CD14-positive monocyte (primary cell): Measurements from ENCODE around the gene POT1. TPM values are rescaled to one million over a fixed set of nuclear protein-coding genes. Genes with fewer than 3 reads are reported as not detected.

Experiments used
- DNase-seq, 3 donors: peaks; one replicate each; pipeline ENCODE4 v3.0.0-alpha.2; 2011 to 2022
- H2AFZ ChIP-seq: 2 replicates; pipeline ENCODE4 v1.6.0; 2012; ENCODE audit warnings: mild to moderate bottlenecking, low read depth, low read length, inconsistent platforms; ENCODE audit not compliant: insufficient read depth, poor library complexity, severe bottlenecking
- H3K27ac ChIP-seq, 2 donors: 1 replicate in 1 of 2; 2 replicates in 1 of 2; pipeline ENCODE4 v1.5.1; 2012 to 2013; ENCODE audit warnings: low read length in 2 of 2, control low read depth in 1 of 2, inconsistent platforms in 1 of 2, low read depth in 1 of 2, mild to moderate bottlenecking in 1 of 2
- H3K27me3 ChIP-seq, 2 donors: one replicate each; pipeline versions ENCODE4 v1.6.0 to v1.6.1; 2011 to 2013; ENCODE audit warnings: low read length in 2 of 2; ENCODE audit not compliant: control insufficient read depth in 2 of 2, insufficient read depth in 2 of 2
- H3K36me3 ChIP-seq, 2 donors: replicated peaks in 1 of 2; 1 replicate in 1 of 2; 2 replicates in 1 of 2; pipeline versions ENCODE4 v1.5.1 to v1.6.1; 2012 to 2013; ENCODE audit warnings: low read length in 2 of 2, control low read depth in 1 of 2, inconsistent platforms in 1 of 2, mild to moderate bottlenecking in 1 of 2; ENCODE audit not compliant: insufficient read depth in 2 of 2, control insufficient read depth in 1 of 2
- H3K4me1 ChIP-seq, 2 donors: 1 replicate in 1 of 2; 2 replicates in 1 of 2; pipeline versions ENCODE4 v1.5.1 to v1.6.1; 2012 to 2013; ENCODE audit warnings: low read length in 2 of 2, control low read depth in 1 of 2, inconsistent platforms in 1 of 2, mild to moderate bottlenecking in 1 of 2, moderate library complexity in 1 of 2; ENCODE audit not compliant: insufficient read depth in 2 of 2, control insufficient read depth in 1 of 2
- H3K4me2 ChIP-seq: replicated peaks from 2 replicates; pipeline ENCODE3; 2012; ENCODE audit warnings: low read length, moderate library complexity, mild to moderate bottlenecking; ENCODE audit not compliant: poor library complexity, severe bottlenecking; ENCODE audit errors: extremely low read depth
- H3K4me3 ChIP-seq, 3 experiments: fragments of 200-600 bp in 1 of 3; sonication (generic) in 1 of 3; replicated peaks in 1 of 3; 1 replicate in 2 of 3; 2 replicates in 1 of 3; pipeline ENCODE4 v1.5.1; 2011 to 2013; ENCODE audit warnings: low read length in 3 of 3, mild to moderate bottlenecking in 3 of 3, control low read depth in 2 of 3, low read depth in 2 of 3, inconsistent platforms in 1 of 3, moderate library complexity in 1 of 3
- H3K79me2 ChIP-seq: 2 replicates; pipeline ENCODE4 v1.6.0; 2012; ENCODE audit warnings: mild to moderate bottlenecking, control low read depth, inconsistent platforms, low read length, moderate library complexity; ENCODE audit not compliant: insufficient read depth
- H3K9ac ChIP-seq: 2 replicates; pipeline ENCODE4 v1.6.0; 2017; ENCODE audit warnings: low read length, mild to moderate bottlenecking; ENCODE audit not compliant: insufficient read depth, poor library complexity, severe bottlenecking
- H3K9me3 ChIP-seq, 2 donors: replicated peaks in 1 of 2; 1 replicate in 1 of 2; 2 replicates in 1 of 2; pipeline versions ENCODE4 v1.5.1 to v1.6.1; 2012 to 2013; ENCODE audit warnings: low read length in 2 of 2, control low read depth in 1 of 2; ENCODE audit not compliant: control insufficient read depth in 1 of 2, insufficient read depth in 1 of 2
- H4K20me1 ChIP-seq: 2 replicates; pipeline ENCODE4 v1.6.0; 2012; ENCODE audit warnings: mild to moderate bottlenecking, low read length, control low read depth, moderate library complexity; ENCODE audit not compliant: insufficient read depth
- H3K27ac Mint-ChIP-seq, 7 donors: one replicate each; pipeline ENCODE4 v1.8.0; 2020; ENCODE audit warnings: mild to moderate bottlenecking in 7 of 7, mixed read lengths in 7 of 7, moderate library complexity in 6 of 7, inconsistent platforms in 2 of 7
- H3K27me3 Mint-ChIP-seq, 3 donors: one replicate each; pipeline ENCODE4 v1.8.0; 2021 to 2022; ENCODE audit warnings: low read depth in 3 of 3, mild to moderate bottlenecking in 3 of 3, mixed read lengths in 3 of 3, moderate library complexity in 3 of 3, inconsistent platforms in 1 of 3
- H3K36me3 Mint-ChIP-seq, 2 donors: one replicate each; pipeline ENCODE4 v1.8.0; 2020; ENCODE audit warnings: mixed read lengths in 2 of 2, inconsistent platforms in 1 of 2, mild to moderate bottlenecking in 1 of 2
- H3K4me1 Mint-ChIP-seq: one replicate; pipeline ENCODE4 v1.8.0; 2020; ENCODE audit warnings: mild to moderate bottlenecking, mixed read lengths
- H3K4me3 Mint-ChIP-seq, 2 donors: one replicate each; pipeline ENCODE4 v1.8.0; 2020; ENCODE audit warnings: mild to moderate bottlenecking in 2 of 2, mixed read lengths in 2 of 2, moderate library complexity in 1 of 2
- H3K9me3 Mint-ChIP-seq, 7 donors: one replicate each; pipeline ENCODE4 v1.8.0; 2020 to 2022; ENCODE audit warnings: mixed read lengths in 7 of 7, mild to moderate bottlenecking in 6 of 7, moderate library complexity in 6 of 7, inconsistent platforms in 2 of 7
- WGBS: methylation state at CpG from one replicate; pipeline ENCODE4 v1.1.5; 2013; ENCODE audit warnings: missing lambda C conversion rate; ENCODE audit not compliant: insufficient coverage; 5-methylcytosine and 5-hydroxymethylcytosine counted together
- intact Hi-C, 2 donors: fragments of 100-400 bp; cut with micrococcal nuclease; formaldehyde crosslinking; loops; one replicate each; pipeline versions ENCODE4 v1.15.0 to v1.15.1; 2023
- polyA plus RNA-seq, 3 donors: library from polyadenylated mRNA; depleted of rRNA in 1 of 3; unstranded in 2 of 3; stranded (reverse) in 1 of 3; fragments of 300-500 nt in 2 of 3; fragments of >200 nt in 1 of 3; fragmentation: Illumina TruSeq in 2 of 3; gene quantifications; 1 replicate in 2 of 3; 2 replicates in 1 of 3; pipeline ENCODE4 v1.2.3, GENCODE V29; 2012 to 2021
- TF ChIP-seq, protein P1 (sequence below): fragments of 200-600 bp; IDR thresholded peaks from one replicate; pipeline ENCODE4 v1.8.0; 2022; ENCODE audit warnings: antibody characterized with exemption, mild to moderate bottlenecking

Gene POT1
- polyA plus RNA-seq, 3 donors: 6.7 to 12.2 (median 10.4) TPM

DNA sequence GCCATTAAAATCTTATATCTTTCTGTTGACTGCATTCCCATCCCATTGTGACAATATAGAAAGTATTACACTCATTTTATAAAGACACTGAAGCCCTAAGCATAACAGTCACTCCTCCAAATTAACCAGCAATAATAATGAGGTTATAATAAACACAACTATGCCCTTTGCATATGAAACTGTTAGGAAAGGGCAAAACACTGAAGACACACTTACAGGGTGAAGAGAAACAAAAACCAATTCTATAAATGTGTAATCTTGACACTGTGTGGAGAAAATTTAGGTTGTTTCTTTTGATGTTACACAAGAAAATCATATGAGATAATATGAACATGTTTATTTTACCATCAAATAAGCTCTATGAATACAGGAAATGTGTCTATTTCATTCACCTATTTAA is 150.0 kb downstream of the POT1 start:
- H3K4me2 ChIP-seq: no peak overlapping the region
- peaks cover 0 to 10% (median 2%) of the 10 kb centered on the region in 3 donors for H3K27me3 Mint-ChIP-seq
- no peak overlapping the region for H3K9ac ChIP-seq
- no peak overlapping the region for H3K4me3 Mint-ChIP-seq
- no peaks in the 10 kb centered on the region for H3K36me3 Mint-ChIP-seq
- no peak overlapping the region for H3K27ac ChIP-seq
- no peaks in the 10 kb centered on the region for H3K79me2 ChIP-seq
- TF ChIP-seq, protein P1, sequence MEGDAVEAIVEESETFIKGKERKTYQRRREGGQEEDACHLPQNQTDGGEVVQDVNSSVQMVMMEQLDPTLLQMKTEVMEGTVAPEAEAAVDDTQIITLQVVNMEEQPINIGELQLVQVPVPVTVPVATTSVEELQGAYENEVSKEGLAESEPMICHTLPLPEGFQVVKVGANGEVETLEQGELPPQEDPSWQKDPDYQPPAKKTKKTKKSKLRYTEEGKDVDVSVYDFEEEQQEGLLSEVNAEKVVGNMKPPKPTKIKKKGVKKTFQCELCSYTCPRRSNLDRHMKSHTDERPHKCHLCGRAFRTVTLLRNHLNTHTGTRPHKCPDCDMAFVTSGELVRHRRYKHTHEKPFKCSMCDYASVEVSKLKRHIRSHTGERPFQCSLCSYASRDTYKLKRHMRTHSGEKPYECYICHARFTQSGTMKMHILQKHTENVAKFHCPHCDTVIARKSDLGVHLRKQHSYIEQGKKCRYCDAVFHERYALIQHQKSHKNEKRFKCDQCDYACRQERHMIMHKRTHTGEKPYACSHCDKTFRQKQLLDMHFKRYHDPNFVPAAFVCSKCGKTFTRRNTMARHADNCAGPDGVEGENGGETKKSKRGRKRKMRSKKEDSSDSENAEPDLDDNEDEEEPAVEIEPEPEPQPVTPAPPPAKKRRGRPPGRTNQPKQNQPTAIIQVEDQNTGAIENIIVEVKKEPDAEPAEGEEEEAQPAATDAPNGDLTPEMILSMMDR: no peak
- no peak overlapping the region for H3K4me3 ChIP-seq
- no peaks in the 10 kb centered on the region for H3K36me3 ChIP-seq
- H3K4me1 Mint-ChIP-seq: no peaks in the 10 kb centered on the region
- H4K20me1 ChIP-seq: no peaks in the 10 kb centered on the region
- H3K9me3 Mint-ChIP-seq: no peaks in the 10 kb centered on the region
- intact Hi-C loops: no loop called here
- H2AFZ ChIP-seq: no peak overlapping the region
- no peak overlapping the region for H3K27ac Mint-ChIP-seq
- DNase-seq: no peak
- no peaks in the 10 kb centered on the region for H3K9me3 ChIP-seq
- H3K4me1 ChIP-seq: no peaks in the 10 kb centered on the region
- no peaks in the 10 kb centered on the region for H3K27me3 ChIP-seq

DNA sequence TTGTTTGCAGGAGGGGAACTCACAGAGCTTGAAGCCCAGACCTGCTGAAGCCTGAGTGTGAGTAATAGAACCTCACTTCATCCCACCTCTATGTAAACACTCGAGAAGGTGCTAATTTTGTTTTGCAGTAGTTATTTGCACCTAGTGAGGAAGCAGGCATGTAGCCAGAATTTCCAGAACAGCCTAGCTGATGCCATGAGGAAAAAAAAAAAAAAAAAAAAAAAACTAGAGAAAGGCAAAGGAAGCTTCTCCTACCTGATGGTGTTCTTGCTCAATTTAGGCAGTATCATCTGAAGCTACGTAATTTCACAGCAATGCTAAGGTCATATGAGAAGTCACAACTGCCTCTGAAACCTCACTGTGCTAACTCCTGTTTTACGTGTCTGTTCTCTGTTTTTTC is 150.4 kb downstream of the POT1 start:
- no peak for DNase-seq
- Histone ChIP-seq H3K27me3 (no peaks in the 10 kb centered on the region), H3K27ac (no peak overlapping the region), H3K36me3 (no peaks in the 10 kb centered on the region), H3K79me2 (no peaks in the 10 kb centered on the region), H3K9ac (no peak overlapping the region), H3K4me2 (no peak overlapping the region), H3K9me3 (no peaks in the 10 kb centered on the region), H4K20me1 (no peaks in the 10 kb centered on the region), H2AFZ (no peak overlapping the region), H3K4me3 (no peak overlapping the region), H3K4me1 (no peaks in the 10 kb centered on the region)
- WGBS: 100% methylated on average over 2 of the region's 3 CpGs
- TF ChIP-seq, protein P1: no peak
- H3K36me3 Mint-ChIP-seq: no peaks in the 10 kb centered on the region
- H3K27ac Mint-ChIP-seq: no peak overlapping the region
- no peaks in the 10 kb centered on the region for H3K9me3 Mint-ChIP-seq
- intact Hi-C loops: no loop called here
- H3K4me1 Mint-ChIP-seq: no peaks in the 10 kb centered on the region
- peaks cover 0 to 10% (median 2%) of the 10 kb centered on the region in 3 donors for H3K27me3 Mint-ChIP-seq
- no peak overlapping the region for H3K4me3 Mint-ChIP-seq
